Measurements from ENCODE around the gene RHOF. TPM values are rescaled to one million over a fixed set of nuclear protein-coding genes. Genes with fewer than 3 reads are reported as not detected.

Gene RHOF
- total RNA-seq, 1 experiment from 2014 or later, result 116 TPM

DNA sequence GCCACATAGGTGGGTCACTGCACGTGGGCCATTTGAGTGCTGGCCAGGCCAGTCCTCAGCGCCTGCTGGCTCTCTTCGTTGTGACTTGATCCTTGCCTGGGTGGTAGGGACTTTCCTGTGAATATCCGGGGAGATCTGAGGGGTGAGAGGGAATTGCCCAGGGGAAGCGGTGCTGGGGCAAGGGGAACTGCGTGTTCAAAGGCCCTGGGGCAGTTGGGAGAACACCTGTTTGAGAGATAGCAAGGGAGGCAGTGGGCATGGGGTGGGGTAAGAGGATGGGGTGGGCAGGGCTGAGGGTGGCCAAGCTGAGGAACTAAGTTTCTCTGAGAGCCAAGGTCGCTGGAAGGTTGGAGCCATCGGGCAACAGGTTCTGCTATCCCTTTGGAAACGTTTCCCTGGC is 35.3 kb upstream of the RHOF start:
- Histone ChIP-seq H3K4me3 (replicated peaks in 1 of 2; ENCODE audit: low read depth in 1 of 2, low read length in 2 of 2) (no peak overlapping the region), H4K20me1 (ENCODE audit: insufficient read depth) (no peaks in the 10 kb centered on the region), H3K4me2 (ENCODE audit: low read length) (no peak overlapping the region), H2AFZ (ENCODE audit: low read depth, low read length, poor library complexity, severe bottlenecking) (no peak overlapping the region), H3K36me3 (ENCODE audit: control insufficient read depth in 1 of 2, insufficient read depth in 2 of 2, low read length in 2 of 2) (peaks cover 17 to 32% of the 10 kb centered on the region in 2 experiments; a peak in 3 of 4 replicates), H3K9ac (ENCODE audit: low read length) (no peak overlapping the region), H3K9me3 (ENCODE audit: control insufficient read depth in 1 of 2, insufficient read depth in 1 of 2, low read depth in 1 of 2, low read length in 2 of 2) (no peaks in the 10 kb centered on the region), H3K79me2 (ENCODE audit: insufficient read depth, low read length) (no peaks in the 10 kb centered on the region; the same call in 1 of the 2 replicates), H3K27ac (ENCODE audit: low read depth, low read length) (no peak overlapping the region), H3K27me3 (ENCODE audit: insufficient read depth, low read length) (no peaks in the 10 kb centered on the region), H3K4me1 (ENCODE audit: control insufficient read depth in 1 of 2, insufficient read depth in 2 of 2, low read length in 2 of 2) (no peaks in the 10 kb centered on the region), H3K9me2 (ENCODE audit: insufficient read depth) (no peaks in the 10 kb centered on the region)
- TF ChIP-seq ELF1 (IDR thresholded peaks at IDR 0.05; ENCODE audit: borderline replicate concordance, low read depth) (no peak), SP1 (IDR thresholded peaks at IDR 0.05; ENCODE audit: low read depth) (no peak), ZNF274 (IDR thresholded peaks at IDR 0.05; ENCODE audit: low read depth, low read length) (no peak), RAD21 (IDR thresholded peaks at IDR 0.05; ENCODE audit: low read depth) (no peak), JUND (IDR thresholded peaks at IDR 0.05) (no peak)
- TF ChIP-seq, protein P1, sequence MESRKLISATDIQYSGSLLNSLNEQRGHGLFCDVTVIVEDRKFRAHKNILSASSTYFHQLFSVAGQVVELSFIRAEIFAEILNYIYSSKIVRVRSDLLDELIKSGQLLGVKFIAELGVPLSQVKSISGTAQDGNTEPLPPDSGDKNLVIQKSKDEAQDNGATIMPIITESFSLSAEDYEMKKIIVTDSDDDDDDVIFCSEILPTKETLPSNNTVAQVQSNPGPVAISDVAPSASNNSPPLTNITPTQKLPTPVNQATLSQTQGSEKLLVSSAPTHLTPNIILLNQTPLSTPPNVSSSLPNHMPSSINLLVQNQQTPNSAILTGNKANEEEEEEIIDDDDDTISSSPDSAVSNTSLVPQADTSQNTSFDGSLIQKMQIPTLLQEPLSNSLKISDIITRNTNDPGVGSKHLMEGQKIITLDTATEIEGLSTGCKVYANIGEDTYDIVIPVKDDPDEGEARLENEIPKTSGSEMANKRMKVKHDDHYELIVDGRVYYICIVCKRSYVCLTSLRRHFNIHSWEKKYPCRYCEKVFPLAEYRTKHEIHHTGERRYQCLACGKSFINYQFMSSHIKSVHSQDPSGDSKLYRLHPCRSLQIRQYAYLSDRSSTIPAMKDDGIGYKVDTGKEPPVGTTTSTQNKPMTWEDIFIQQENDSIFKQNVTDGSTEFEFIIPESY (IDR thresholded peaks at IDR 0.05; ENCODE audit: extremely low read depth, insufficient replicate concordance, low read length), result no peak
- TF ChIP-seq, protein P2, sequence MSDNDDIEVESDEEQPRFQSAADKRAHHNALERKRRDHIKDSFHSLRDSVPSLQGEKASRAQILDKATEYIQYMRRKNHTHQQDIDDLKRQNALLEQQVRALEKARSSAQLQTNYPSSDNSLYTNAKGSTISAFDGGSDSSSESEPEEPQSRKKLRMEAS (IDR thresholded peaks at IDR 0.05), result no peak
- intact Hi-C loops (cut with micrococcal nuclease), result no loop called here
- POLR2A ChIA-PET, result no interaction called here
- CTCF ChIA-PET, result interaction anchor here (1.1 kb wide), 1 partner anchor 34 kb away, joined by 3 read pairs; no protein-coding TSS in a partner anchor
- DNase-seq (ENCODE audit: low read depth, low spot score), result no peak
- RAD21 ChIA-PET (ENCODE audit: low non-redundant PET in 1 of 2, low total read pairs in 2 of 2, uncharacterized antibody in 2 of 2, unreplicated experiment in 2 of 2), result no interaction called here
- no TSS peak for BruUV-seq (replicated peaks)
- no peak for ATAC-seq

DNA sequence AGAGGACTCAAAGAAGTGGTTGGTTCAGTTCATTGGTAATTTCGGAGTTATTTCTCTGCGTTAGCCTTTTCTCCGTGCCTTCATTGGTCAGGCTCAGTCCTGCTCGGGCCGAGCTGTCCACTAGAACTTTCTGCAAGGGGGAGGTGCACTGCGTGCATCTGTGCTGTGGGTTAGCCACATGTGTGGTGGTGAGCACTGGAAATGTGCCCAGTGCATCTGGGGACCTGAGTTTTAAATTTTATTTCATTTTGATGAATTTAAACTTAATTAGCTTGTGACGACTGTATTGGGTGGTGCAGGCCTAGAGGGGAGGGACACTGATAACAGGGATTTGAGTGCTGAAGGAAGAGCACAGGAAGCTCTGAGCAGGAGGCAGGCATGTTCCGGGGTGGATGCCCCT is 34.8 kb upstream of the RHOF start:
- H3K36me3 ChIP-seq (ENCODE audit: control insufficient read depth in 1 of 2, insufficient read depth in 2 of 2, low read length in 2 of 2), result peaks cover 22 to 36% of the 10 kb centered on the region in 2 experiments; a peak in 3 of 4 replicates
- ChIA-PET RAD21 (ENCODE audit: low non-redundant PET in 1 of 2, low total read pairs in 2 of 2, uncharacterized antibody in 2 of 2, unreplicated experiment in 2 of 2) (no interaction called here), POLR2A (no interaction called here), CTCF (interaction anchor here (1.1 kb wide), 1 partner anchor 34 kb away, joined by 3 read pairs; no protein-coding TSS in a partner anchor)
- no peak overlapping the region for H3K9ac ChIP-seq (ENCODE audit: low read length)
- no TSS peak for BruUV-seq (replicated peaks)
- DNase-seq (ENCODE audit: low read depth, low spot score) (no peak), ATAC-seq (no peak)
- H3K9me2 ChIP-seq (ENCODE audit: insufficient read depth), result no peaks in the 10 kb centered on the region
- no peak overlapping the region for H3K4me2 ChIP-seq (ENCODE audit: low read length)
- no peaks in the 10 kb centered on the region for H3K4me1 ChIP-seq (ENCODE audit: control insufficient read depth in 1 of 2, insufficient read depth in 2 of 2, low read length in 2 of 2)
- H3K79me2 ChIP-seq (ENCODE audit: insufficient read depth, low read length), result no peaks in the 10 kb centered on the region; the same call in 1 of the 2 replicates
- intact Hi-C loops (cut with micrococcal nuclease), result no loop called here
- H3K4me3 ChIP-seq (replicated peaks in 1 of 2; ENCODE audit: low read depth in 1 of 2, low read length in 2 of 2), result no peak overlapping the region
- no peaks in the 10 kb centered on the region for H3K27me3 ChIP-seq (ENCODE audit: insufficient read depth, low read length)
- H2AFZ ChIP-seq (ENCODE audit: low read depth, low read length, poor library complexity, severe bottlenecking), result no peak overlapping the region
- no peak overlapping the region for H3K27ac ChIP-seq (ENCODE audit: low read depth, low read length)
- no peaks in the 10 kb centered on the region for H3K9me3 ChIP-seq (ENCODE audit: control insufficient read depth in 1 of 2, insufficient read depth in 1 of 2, low read depth in 1 of 2, low read length in 2 of 2)
- H4K20me1 ChIP-seq (ENCODE audit: insufficient read depth), result no peaks in the 10 kb centered on the region
- TF ChIP-seq EGR1 (IDR thresholded peaks at IDR 0.05; ENCODE audit: low read depth), result no peak
- no peak for TF ChIP-seq YY1 (IDR thresholded peaks at IDR 0.05; ENCODE audit: extremely low read depth, insufficient replicate concordance, low read depth, low read length)
- no peak for TF ChIP-seq EZH2phosphoT487 (IDR thresholded peaks at IDR 0.05; ENCODE audit: borderline replicate concordance)
- TF ChIP-seq, protein P2 (IDR thresholded peaks at IDR 0.05), result no peak
- TF ChIP-seq FOSL1 (IDR thresholded peaks at IDR 0.05; ENCODE audit: low read depth), result no peak
- TF ChIP-seq, protein P3, sequence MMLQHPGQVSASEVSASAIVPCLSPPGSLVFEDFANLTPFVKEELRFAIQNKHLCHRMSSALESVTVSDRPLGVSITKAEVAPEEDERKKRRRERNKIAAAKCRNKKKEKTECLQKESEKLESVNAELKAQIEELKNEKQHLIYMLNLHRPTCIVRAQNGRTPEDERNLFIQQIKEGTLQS (IDR thresholded peaks at IDR 0.05), result no peak
- no peak for TF ChIP-seq SRF (IDR thresholded peaks at IDR 0.05; ENCODE audit: low read depth)
- no peak for TF ChIP-seq TCF7L2 (IDR thresholded peaks at IDR 0.05; ENCODE audit: borderline replicate concordance, extremely low read depth, insufficient read depth, insufficient read length)
- TF ChIP-seq SIN3A (IDR thresholded peaks at IDR 0.05; ENCODE audit: low read depth), result no peak

Data from HCT116 (cell line).